ENCODE measurements around the gene SCAPER.
A peak's percentile ranks its signal among the peaks of the same experiment; 100 is the strongest.
"Not testable (repeated sequence)": the region's sequence is repeated elsewhere in the genome, so short reads cannot be mapped to it uniquely, and the experiment has no call there.

SCAPER gene

DNA sequence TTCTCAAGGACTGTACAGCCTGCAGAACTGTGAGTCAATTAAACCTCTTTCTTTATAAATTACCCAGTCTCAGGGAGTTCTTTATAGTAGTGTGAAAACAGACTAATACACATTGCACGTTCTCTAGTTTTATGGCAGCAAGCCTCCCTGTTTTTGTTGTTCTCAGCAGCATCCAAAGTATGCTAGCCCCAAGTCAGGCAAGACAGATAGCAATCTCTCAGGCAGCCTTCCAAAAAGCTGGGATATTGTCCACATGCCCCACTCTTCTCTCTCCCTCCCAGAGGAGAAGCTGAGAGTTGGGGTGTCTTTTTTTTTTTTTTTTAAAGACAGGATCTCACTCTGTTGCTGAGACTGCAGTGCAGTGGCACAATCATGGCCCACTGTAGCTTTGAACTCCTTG, 438.0 kb downstream of the SCAPER start:
- no peak for DNase-seq

DNA sequence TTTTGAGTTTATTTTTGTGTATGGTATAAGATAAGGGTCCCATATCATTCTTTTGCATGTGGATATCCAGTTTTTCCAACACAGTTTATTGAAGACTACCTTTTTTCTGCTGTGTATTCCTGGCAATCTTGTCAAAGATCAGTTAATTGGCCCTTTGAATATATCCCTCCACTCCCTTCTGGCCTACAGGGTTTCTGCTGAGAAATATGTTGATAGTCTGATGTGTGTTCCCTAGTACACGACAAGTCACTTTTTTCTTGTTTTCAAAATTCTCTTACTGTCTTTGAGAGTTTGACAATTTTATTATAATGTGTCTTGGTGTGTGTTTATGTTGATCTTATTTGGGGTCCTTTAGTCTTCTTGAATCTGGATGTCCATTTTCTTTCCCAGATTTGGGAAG, 439.4 kb downstream of the SCAPER start:
- DNase-seq = no peak

- DNase-seq = no peak
Observed at GRCh38 chr15:76464247-76464646, 440.9 kb downstream of the SCAPER start.

DNA sequence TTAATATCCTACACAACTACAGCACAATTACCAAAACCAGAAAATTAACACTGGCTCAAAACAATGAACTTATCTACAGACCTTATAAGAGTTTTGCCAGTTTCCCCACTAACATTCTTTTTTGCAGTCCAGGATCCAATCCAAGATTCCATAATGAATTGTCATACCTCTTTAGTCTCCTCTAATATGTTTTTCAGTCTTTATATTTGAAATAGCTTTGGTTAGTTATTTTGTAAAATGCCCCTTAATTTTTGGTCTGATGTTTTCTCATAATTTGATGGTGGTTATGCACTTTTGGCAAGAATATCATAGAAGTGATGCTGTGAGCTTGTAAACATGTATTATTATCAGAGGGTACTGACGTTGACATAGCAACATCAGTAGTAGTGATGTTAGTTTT, 444.3 kb downstream of the SCAPER start:
- no peak for DNase-seq

- no peak for DNase-seq
Observed at GRCh38 chr15:76460347-76460746, 444.8 kb downstream of the SCAPER start.

- no peak for DNase-seq
Observed at GRCh38 chr15:76451540-76451939, 453.6 kb downstream of the SCAPER start.

DNA sequence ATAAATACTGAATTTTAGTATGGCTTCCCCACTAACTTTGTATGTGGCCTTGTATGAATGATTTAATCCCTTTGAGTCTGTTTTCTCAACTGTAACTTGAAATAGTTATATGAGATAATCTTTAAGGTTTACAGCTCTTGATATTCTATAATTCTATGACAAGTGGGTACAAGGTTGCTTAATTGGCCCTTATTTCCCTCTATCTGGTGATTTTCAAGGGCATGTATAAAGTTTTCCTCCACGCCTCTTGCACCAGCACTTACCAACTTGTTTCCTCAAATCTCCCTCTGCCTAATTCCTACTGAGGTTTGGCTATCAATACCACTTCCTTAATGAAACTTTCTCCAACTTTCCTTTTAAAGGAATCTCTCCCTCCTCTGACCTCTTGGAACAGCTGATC, 455.7 kb downstream of the SCAPER start:
- peak; percentile 1 to 2 for DNase-seq

- no peak for DNase-seq
Observed at GRCh38 chr15:76448755-76449154, 456.4 kb downstream of the SCAPER start.

- no peak for DNase-seq
Observed at GRCh38 chr15:76447728-76448441, 457.3 kb downstream of the SCAPER start.

DNA sequence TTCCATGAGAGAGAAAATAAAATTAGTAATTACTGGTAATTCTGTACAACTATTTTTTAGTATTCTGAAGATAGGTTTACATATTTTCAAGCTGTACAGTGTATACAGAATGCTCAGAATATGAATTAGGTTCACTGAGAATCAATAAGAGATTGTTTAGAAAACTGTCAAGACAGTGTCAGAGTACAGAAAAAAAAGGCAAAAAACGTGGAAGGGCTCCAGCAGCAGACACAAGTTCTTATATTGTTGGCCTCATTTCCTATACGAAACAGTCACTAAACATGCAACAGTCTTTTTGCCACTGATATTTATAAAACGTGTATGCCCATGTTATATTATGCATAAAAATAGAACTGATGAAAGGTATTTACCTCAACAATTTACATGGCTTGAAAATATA, 464.7 kb downstream of the SCAPER start:
- DNase-seq = no peak

DNA sequence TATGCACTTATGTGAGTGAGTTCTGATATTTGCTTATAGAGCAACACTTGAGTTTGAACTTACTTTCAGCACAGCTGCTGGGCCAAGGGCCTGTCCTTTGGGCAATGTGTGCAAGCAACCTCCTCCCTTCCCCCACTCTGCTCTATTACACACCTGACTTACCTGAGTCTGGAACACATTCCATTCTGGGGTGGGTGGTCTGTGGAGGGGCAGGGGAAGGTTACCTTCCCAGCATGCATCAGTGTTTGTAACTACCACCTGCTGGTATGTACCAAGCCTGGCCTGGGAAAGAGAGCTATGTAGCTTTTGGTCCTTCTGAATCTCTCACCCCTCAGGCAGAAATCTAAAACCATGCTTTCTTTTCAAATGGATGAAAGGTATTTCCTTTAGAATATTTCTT, 465.6 kb downstream of the SCAPER start:
- no peak for DNase-seq

GRCh38 chr15:76433798-76434400, 471.2 kb downstream of the SCAPER start:
- DNase-seq = no peak

DNA sequence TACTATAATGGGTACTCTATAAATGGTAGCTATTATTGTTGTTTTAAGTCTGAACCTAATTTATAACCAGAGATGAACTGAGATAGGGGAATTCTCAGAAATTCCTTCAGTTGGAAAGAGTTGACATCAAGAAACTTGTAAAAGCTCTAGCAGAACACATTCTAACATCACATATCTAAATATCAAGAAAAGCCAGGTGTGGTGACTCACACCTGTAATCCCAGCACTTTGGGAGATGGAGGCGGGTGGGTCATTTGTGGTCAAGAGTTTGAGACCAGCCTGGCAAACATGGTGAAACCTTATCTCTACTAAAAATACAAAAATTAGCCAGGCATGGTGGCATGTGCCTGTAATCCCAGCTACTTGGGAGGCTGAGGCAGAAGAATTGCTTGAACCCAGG, 472.1 kb downstream of the SCAPER start:
- DNase-seq = not testable (repeated sequence)

DNA sequence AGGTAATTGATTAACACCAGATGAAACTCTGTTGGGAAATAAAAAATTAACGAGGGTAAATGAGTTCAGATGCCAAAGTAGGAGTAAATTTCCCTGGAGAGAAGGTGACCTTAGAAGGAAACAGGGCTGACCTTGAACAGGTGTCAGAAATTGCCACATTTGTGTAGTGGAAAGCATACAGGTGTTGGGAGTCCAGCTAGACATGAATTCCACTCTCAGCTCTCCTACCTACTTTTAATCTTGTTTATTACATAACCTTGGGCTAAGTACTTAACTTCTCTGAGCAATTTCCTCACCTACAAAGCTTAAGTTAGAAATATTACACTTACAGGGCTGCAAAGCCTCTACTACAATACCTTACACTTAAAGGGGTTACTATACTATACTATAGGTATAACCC, 472.5 kb downstream of the SCAPER start:
- no peak for DNase-seq

DNA sequence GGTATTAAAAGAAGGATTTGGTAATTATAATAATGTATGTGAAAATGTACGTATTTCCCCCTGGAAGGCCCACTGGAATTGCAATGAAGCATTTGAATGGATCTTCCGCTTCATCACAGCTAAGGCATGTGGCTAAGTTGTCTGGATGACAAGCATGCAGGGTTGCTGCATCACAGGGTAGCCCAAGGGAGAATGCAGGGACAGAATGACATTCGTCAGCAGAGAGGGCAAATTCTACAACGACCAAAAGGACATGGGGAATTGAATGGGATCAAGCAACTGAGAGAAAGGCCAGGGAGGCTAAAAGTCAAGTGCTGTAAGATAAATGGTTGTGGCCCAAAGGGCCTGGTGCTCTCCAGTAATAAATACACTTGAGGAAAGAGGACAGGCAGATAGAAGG, 473.2 kb downstream of the SCAPER start:
- no peak for DNase-seq

DNA sequence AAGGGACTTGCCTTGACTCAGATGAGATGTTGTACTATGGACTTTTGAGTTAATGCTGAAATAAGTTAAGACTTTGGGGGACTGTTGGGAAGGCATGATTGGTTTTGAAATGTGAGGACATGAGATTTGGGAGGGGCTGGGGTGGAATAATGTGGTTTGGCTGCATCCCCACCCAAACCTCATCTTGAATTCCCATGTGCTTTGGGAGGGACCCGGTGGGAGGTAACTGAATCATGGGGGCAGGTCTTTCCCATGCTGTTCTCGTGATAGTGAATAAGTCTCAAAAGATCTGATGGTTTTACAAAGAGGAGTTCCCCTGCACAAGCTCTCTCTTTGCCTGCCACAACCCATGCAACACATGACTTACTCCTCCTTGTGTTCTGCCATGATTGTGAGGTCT, 474.4 kb downstream of the SCAPER start:
- DNase-seq = not testable (repeated sequence)

DNA sequence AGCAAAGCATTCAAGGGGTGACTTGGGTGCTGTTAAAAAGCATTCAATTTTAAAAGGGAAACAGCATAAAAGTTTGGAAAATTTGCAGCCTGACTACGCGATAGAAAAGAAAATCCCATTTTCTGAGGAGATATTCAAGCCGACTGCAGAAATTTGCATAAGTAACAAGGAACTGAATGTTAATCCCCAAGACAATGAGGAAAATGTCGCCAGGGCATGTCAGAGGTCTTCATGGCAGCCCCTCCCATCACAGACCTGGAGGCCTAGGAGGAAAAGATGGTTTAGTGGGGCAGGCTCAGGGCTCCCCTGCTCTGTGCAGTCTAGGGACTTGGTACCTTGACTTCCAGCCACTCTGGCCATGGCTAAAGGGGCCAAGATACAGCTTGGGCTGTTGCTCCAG, 475.5 kb downstream of the SCAPER start:
- DNase-seq = no peak

- DNase-seq = no peak
Observed at GRCh38 chr15:76426941-76427340, 478.2 kb downstream of the SCAPER start.

DNA sequence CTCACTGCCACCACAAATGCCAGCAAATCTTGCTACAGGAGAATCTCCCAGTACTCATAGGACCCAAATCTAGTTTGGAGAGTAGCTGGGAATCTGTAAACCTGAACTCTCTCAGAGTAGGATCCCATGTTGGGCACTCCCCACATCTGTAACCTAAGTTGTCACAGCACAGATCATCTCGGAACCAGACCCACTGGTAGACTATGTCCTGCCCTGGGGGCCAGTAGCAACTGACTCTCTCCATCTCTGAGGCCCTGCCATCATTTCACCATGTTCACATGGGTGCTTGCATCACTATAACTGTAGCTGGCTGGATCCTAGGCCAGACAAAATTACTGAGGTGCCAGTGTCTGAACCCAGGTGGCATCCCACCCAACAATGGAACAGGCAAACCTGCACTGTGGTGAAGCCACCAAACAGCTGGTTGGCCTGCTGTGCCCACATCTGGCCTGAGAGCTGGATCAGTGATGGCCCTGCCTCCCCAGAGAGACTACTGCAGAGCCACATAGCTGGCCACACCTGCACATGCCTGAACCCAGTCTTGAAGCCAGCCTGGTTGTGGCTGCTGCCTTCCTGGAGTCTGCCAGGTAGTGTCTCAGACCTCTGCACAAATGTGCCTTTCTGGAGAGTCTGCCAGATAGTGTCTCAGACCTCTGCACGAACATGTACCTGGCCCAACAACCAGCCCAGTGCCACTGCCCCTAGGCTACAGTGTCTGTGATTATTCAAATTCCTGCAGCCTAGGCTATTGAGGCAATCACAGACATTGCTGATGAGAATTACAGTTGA, 486.6 kb downstream of the SCAPER start:
- no peak for DNase-seq

- no peak for DNase-seq
Observed at GRCh38 chr15:76401285-76401684, 503.9 kb downstream of the SCAPER start.

- no peak for DNase-seq
Observed at GRCh38 chr15:76398317-76399104, 506.6 kb downstream of the SCAPER start.

DNA sequence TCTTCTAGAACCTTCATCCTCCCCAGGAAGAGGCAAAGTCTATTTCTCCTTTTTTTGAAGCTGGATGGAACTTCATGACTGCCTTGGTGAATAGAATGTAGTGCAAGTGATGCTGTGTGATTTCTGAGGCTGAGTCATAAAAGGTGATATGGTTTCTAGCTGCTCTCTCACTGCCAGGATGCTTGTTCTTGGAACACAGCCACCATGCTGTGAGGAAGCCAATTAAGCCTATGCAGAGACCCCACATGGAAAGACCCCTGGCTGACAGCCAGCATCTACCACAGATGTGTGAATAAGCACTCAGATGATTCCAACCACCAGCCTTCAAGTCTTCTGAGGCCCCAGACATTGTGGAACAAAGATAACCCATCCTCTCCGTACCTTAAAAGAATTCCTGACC, 511.5 kb downstream of the SCAPER start:
- no peak for DNase-seq

GRCh38 chr15:76391847-76392246, 513.3 kb downstream of the SCAPER start:
- no peak for DNase-seq
